GM18870 (cell line): ENCODE data around the gene ANGPTL8.

Experiments used
- ATAC-seq: cut with Tn5 transposase; IDR thresholded peaks from one replicate; pipeline ENCODE4 v1.9.1; 2021; ENCODE audit warnings: moderate library complexity; ENCODE audit not compliant: unreplicated experiment

Gene ANGPTL8, protein sequence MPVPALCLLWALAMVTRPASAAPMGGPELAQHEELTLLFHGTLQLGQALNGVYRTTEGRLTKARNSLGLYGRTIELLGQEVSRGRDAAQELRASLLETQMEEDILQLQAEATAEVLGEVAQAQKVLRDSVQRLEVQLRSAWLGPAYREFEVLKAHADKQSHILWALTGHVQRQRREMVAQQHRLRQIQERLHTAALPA

DNA sequence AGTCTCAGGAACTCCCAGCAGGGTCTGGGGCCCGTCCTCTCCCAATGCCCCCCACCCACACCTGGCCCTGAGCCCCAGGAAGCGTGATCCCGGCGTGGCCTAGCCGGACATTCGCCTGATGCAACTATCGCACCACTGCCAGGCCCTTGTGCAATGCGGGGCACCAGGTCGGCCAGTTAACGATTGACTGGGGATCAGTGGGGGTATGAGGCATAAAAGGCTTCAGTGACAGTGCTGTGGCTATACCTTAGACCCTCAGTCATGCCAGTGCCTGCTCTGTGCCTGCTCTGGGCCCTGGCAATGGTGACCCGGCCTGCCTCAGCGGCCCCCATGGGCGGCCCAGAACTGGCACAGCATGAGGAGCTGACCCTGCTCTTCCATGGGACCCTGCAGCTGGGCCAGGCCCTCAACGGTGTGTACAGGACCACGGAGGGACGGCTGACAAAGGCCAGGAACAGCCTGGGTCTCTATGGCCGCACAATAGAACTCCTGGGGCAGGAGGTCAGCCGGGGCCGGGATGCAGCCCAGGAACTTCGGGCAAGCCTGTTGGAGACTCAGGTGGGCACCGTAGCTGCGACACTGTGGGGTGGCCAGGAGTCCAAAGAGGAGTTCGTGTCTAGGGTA, at the start of gene ANGPTL8:
Gene ANGPTL8 (plus strand): TSS at position 243 of the 624 bp plus-strand sequence. CDS start 19 bp downstream, at position 262.
- ATAC-seq: no peak

DNA sequence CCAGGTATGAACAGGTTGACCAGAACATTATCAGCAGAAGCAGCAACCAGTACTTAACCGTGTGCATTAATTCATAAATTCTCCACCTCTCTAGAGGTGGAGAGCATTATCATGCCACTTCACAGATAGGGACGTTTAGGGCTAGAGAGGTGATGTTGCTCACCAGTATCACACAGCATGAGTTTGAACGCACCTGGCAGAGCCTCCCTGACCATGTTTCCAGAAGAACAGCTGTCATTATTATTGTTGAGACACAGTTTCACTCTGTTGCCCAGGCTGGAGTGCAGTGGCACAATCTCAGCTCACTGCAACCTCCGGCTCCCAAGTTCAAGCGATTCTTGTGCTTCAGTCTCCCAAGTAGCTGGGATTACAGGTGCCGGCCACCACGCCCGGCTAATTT, 48.9 kb upstream of the ANGPTL8 start:
- no peak for ATAC-seq

DNA sequence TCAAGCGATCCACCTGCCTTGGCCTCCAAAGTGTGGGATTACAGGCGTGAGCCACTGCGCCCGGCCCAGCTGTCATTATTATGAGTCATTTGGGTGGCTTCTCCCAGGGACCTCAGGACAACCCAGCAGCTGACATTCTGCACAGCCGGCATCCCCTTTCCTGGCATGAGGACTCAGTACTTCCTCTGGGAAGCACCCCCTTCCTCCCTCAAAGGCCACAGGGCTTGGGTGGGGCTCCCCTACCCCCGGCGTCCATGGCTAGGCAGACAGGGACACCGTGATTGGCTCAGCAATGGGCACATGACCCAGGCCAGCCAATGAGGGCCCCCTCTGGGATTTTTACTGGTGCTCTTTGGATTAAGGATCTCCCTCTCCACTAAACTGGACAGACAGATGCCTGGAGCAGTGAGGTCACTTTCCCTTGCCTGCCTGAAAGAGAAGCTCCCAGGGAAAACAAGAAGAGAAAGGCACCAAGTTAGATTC, 48.1 kb upstream of the ANGPTL8 start:
- ATAC-seq: no peak

DNA sequence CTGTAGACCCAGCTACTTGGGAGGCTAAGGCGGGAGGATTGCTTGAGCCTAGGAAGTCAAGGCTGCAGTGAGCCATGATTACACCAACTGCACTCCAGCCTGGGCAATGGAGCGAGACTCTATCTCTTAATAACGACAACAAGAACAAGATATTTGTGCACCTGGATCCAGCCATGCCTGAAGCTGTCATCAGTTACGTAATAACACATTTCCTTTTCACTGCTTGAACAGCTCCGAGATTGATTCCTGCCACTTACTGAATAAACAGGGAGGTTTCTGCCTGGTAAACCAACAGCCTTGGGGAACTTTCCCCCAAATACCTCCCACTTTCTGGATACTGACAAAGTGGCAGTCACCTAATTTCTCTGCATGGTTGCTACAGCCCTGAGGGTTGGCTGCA, 47.5 kb upstream of the ANGPTL8 start:
- ATAC-seq: no peak

DNA sequence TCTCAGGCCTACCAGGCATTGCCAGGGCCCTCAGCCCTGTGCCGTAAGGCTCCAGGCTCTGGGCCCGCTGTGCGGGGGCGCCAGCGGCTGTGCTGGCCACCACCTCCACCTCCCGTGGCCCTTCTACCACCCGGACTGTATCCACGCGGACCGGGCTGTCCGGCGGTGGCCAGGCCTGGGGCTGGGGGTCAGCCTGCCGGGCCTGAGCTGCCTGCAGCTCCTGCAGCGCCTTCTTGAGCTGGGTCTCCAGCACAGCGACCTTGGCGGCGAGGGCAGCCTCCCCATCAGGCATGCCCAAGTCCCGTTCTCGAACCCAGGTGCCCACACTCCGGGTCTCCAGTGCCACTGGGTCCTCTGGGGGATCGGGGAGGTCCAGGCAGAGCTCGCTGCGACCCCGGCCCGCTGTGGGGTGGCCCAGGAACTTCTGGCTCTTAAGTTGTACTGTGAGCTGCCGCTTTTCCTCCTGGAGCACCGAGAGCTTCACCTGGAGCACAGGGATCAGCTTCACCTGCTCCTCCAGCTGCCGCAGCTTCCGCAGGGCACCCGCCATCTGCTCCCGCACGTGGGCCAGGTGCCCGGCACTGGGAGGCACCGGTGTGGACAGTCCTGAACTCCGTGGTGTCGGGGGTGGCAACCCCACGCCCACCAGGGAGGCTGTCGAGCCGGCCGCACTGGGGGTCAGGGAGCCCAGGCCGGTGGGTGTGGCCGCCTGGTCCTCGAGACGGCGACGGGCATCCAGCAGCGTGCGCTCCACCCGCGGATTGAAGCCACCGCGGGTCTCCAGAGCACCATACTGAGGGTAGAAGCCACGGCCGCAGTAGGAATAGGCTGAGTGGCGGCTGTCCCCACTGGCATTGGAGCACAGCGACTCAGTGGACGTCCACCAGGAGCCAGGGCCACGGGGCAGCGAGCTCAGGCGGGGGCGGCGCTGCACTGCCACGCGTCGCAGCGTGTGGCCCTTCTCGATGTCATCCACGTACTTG, 46.2 kb upstream of the ANGPTL8 start:
- no peak for ATAC-seq

DNA sequence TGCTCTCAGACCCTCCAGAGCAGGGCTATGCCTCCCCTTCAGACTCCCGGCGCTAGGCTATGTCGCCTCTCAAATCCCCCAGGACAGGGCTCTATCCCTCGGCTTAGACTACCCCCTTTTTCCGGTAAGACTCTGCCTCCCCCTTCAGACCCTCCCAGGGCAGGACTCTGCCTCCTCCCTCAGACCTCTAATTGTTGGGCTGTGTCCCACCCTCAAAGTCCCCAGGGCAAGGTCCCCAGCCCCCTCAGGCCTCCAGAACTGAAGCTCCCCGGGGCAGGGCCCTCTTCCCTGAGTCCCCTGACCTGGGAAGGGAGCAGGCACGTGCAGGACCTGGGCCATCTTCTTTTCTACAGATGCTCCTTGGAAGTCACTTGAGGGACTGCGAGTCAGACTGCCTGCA, 45.2 kb upstream of the ANGPTL8 start:
- ATAC-seq: no peak

DNA sequence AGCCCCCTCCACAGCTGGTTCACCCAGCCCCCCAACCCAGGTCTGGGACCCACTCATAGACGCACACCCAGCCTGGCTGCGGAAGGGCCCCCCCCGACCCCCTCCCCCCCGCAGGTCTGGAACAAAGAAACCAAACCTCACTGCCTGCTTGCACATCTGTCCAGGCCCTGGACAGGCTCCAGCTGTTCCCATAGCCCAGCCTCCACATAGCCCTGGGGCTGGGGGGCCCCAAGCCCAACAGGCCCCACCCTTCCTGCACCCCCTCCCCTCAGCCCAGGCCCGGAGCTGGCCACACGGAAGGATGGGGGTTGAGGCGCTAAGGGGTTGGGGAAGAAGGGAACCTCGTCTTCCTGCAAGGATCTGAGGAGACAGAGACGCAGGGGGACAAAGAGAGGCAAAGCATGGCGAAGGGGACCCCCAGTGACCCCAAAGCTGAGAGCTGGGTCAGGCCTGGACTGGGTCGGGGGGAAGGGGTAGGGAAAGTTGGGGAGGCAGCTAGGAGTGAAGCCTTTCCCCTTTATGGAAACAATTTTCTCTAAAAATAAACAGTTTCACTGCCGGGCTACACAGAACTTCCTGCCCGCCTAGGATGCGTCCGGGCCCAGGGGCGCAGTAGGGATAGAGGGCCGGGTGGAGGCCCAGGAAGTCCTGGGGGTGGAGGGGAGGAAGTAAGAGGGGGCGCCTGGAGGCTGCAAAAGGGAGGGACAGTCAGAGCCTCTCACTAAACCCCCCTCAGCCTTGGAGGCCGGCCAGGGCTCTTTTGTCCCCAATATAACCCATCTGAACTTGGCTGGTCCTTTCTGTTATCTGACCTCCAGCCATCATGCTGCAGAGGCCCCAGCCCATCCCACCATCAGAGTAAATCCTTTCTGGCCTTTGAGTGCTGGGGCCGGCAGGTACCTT, 44.5 kb upstream of the ANGPTL8 start:
- ATAC-seq: no peak

DNA sequence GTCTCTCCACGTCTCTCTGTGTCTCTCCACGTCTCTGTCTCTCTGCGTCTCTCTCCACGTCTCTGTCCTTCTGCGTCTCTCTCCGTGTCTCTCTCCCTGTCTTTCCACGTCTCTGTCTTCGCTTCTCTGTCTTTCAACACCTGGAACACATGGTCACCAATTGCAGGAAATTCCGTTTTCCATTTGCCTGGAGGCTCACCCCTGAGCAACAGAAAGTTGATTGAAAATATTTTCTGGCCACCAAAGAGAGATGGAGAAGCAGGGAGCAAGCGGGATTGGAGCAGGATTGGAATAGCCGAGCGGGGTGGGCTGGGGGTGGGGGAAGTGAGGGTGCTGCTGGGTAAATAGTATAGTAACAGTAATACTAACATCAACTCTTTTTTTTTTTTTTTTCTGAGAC, 43.7 kb upstream of the ANGPTL8 start:
- ATAC-seq: no peak

DNA sequence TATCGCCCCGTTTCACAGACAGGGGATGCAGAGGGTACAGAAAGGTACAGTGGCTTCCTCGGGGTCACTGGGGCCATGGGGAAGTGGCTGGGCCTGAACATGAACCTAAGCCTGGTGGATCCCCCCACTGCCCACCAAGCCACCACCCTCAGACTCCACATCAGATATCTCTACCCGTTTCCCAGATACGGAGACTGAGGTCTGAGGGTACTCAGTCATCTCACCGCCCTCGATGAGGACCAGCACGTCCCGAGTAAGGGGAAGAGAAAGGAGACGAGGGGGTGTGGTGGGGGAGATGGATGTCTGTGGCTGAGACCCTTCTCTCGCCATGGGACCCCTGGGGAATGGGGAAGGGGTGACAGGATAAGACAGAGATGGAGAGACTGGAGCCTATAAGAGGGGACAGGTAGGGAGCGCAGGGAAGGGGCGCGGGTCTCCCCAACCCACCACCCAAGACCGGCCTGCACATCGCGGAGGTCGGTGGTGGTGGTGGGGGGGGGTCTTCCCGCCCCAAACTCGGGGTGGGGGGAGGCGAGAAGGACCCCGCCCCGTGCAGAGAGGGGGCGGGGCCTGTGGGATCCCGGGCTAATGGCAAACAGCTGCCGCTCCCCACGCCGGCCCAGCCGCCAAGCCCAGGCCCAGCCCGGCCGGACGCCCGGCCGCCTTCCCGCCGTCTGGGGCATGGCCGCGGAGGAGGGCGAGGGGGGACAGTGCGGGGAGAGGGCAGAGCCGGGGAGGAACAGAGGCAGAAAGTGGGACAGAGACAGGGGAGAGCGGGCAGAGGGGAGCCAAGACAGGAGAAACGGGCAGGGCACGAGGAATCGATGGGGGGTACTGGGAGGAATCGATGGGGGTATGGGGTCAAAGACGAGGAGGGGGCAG, 42.8 kb upstream of the ANGPTL8 start:
- ATAC-seq: no peak

DNA sequence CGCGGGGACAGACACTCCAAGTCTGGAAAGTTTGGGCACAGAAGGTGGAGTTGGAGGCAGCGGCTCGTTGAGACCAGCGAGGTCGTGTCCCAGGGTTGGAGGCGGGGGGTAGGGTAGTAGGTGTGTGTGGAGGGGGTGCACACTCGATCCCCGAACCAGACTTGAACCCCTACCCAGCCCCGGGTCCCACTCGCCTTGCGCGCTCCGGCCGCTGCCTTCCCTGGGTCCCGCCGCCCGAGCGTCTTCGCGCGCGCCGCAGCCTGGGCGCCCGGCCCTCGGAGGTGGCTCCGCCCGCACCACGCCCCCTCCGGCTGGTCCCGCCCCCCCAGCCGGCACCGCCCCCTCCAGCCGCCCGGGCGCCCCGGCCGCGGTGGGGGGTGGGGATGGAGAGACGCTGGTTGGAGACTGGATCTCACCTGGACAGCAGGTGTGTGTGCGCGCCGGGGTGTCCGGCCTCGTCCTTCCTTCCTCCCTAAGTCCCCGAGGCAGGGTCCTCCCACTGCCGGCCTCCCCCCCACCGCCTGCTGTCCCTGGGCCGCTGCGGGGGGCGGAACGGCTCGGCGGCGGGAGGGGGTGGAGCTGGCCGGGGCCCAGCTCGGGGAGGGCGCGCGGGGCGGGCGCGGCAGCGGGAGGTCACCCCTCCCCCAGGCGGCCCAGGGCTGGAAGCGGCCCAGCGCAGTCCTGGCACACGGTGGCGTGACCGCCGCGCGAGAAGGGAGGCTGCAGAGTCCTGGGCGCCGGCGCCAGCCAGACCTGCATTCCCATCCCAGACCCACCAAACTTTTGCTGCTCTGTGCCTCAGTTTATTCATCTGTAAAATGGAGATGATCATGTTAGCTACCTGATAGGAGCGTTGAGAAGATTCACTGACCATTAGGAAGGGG, 41.9 kb upstream of the ANGPTL8 start, which contains the start of gene KANK2:
Gene KANK2 (minus strand): TSS at position 255 of the 884 bp plus-strand sequence. CDS start 3,034 bp downstream, outside the sequence.
- ATAC-seq: no peak

DNA sequence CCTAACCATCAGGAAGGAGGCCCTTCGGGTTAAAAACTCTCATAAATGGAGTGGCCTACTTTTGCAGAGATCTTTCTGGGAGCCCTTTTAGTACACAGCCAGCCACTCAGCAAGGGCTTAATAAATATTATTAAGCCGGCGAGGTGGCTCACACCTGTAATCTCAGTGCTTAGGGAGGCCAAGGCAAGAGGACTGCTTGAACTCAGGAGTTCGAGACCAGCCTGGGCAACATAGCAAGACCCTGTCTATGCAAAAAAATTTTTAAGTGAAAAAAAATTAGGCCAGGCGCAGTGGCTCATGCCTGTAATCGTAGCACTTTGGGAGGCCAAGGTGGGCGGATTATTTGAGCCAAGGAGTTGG, 41.3 kb upstream of the ANGPTL8 start:
- ATAC-seq: no peak

DNA sequence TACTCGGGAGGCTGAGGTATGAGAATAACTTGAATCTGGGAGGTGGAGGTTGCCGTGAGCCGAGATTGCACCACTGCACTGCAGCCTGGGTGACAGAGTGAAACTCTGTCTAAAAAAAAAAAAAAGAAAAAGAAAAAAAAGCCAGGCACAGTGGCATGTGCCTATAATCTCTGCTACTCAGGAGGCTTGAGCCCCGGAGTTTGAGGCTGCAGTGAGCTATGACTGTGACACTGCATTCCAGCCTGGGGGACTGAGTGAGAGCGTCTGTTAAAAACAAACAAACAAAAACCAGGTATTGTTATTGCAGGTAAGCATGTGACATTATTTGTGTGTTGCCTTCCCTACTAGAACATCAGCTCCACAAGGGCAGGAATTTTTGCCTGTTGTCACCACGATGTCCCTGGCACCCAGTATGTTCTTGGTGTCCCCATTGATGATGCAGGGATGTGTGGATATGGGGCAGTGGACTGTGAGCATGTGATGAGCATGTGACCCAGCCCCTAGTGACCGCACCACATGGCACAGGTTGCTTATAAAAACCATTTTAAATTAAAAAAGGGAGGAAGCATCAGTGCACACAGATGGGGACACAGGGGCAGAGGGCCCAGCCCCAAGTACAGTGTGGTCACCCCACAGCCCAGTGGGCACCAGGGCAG, 40.5 kb upstream of the ANGPTL8 start:
- ATAC-seq: no peak

DNA sequence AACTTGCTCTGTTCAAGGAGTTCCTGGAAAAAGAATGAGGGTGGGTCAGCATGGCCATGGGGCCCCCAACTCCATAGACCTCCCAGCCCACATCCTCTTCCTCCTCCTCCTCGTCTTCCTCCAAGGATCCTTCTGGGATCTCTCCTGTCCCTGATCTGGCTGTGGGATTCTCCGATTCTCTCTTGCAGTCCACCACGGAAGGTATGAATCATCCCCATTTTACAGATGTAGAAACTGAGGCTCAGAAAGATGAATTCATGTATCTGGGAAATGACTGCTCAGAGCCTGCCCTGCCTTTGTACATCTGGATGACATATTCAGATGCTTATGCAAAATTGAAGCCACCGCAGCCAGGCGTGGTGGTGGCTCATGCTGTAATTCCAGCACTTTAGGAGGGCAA, 39.9 kb upstream of the ANGPTL8 start:
- ATAC-seq: no peak

DNA sequence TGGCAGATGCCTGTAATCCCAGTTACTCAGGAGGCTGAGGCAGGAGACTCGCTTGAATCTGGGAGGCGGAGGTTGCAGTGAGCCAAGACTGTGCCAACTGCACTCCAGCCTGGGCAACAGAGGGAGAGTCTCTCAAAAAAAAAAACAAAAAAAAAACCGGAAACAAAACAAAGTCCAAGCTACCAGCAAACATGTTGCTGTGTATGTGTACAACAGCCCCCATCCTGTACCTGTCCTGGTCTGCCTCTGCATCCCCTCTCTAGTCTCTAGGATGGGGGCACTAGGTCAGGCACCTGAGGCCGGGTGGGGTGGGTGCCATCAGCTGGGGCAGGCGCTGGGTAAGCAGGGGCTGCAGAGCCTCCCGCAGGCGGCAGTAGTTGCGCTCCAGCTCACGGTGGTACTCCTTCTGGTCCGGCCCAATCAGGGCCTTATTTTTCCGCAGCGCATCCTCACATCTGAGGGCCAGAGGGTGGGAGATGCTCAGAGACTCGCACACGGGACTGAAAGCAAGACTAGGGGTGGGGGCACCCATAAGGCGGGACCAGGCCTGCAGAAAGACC, 39.3 kb upstream of the ANGPTL8 start:
- ATAC-seq: no peak

DNA sequence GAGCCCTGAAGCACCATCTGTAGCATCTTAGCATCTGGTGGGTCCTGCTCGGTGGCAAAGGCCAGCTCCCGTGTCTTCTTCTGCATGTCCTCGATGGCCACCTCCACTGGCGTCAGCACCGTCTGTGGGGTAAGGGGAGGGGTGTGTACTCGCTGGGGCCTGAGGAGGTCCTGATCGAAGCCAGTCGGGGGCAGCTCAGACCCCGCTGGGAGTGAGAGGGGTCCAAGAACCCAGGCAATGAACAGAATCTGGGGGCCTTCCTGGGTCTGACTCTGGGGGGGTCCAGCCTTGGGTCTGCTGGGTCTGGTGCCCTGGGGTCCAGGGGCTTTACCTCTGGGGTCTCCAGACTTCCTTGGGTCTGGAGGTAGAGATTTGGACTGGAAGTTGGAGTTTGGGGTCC, 38.5 kb upstream of the ANGPTL8 start:
- ATAC-seq: no peak

DNA sequence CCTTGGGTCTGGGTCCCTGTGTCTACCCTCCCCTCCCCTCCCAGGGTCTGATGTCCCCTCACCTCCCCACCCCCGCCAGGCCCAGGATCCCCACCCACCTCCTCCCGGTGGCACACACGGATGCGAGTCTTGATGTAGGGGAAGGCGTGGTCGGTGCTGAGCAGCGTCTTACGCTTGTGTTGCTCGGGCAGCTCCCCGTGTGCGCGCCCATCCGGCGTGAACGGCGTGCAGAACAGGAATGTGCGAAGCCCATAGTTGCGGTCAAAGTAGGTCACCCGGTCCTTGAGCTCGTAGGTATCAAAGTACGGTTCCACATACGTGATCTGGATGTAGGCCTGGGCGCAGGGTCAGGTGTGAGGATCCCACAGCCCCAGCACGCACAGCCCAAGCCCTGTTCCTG, 37.6 kb upstream of the ANGPTL8 start:
- no peak for ATAC-seq

DNA sequence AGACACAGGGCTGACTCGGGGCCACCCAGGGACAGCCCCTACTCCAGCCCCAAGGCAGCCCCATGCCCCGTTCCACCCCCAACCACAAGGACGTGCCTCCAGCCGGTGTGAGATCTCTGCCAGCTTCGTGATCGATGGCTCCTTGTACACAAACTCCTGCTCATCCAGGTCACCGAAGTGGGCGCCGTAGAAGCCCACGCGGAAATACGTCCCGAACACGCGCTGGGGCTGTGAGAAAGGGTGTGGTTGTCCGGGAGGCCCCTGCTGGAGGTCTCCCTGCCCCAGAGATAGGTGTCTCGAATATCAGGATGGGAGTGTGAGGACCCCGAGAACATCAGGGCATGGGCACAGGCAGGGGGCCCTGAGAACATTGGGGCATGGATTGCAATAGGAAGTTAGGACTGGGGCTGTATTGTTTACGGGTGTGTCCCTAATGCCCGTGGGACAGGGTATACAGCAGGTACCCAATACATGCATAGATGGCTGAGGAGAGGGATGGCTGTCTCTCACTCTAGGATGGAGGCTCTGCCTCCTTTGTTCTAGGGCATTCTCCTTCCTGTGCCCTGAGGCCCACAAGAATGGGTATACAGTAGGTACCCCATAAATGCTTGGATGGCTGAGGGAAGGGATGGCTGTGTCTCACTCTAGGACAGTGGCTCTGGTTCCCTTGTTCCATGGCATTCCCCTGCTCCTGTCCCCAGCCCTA, 36.8 kb upstream of the ANGPTL8 start:
- ATAC-seq: no peak
